Endothelial cell of umbilical vein (primary cell): ENCODE results near the gene CD44. TPM values are rescaled to one million over a fixed set of nuclear protein-coding genes. Genes with fewer than 3 reads are reported as not detected.

Source experiments
- BruUV-seq: library from RNA; stranded (reverse); fragments of 400-500 nt; replicated peaks from 2 replicates; lab custom pipeline; 2021; lab: Mats Ljungman, UMichigan
- CTCF ChIA-PET: fragments of 300-600, 350-600 bp; sonication (Branson Sonifier 250); formaldehyde crosslinking; loops from one replicate; lab custom pipeline; 2021; ENCODE audit warnings: antibody characterized with exemption, inconsistent platforms; lab: Charles Lee
- POLR2A ChIA-PET: fragments of 300-600, 350-600 bp; sonication (Branson Sonifier 250); formaldehyde crosslinking; loops from one replicate; lab custom pipeline; 2021; ENCODE audit warnings: antibody characterized with exemption, inconsistent platforms; lab: Charles Lee
- DNase-seq: peaks from one replicate; pipeline ENCODE4 v3.0.0-alpha.2; 2011; ENCODE audit warnings: low read depth, low spot score
- FAIRE-seq: peaks from 2 replicates; lab custom pipeline; 2011; peaks lifted over from hg19 to GRCh38; lab: Jason Lieb, UNC
- H2AFZ ChIP-seq: 2 replicates; pipeline ENCODE4 v1.6.0; 2012; ENCODE audit warnings: low read depth, low read length, control low read depth, inconsistent platforms
- H3K27ac ChIP-seq: 2 replicates; pipeline ENCODE4 v1.5.1; 2011; ENCODE audit warnings: low read depth, mild to moderate bottlenecking, control low read depth, low read length, moderate library complexity; ENCODE audit not compliant: insufficient read depth
- H3K27me3 ChIP-seq, 2 experiments: 2 replicates each; pipeline versions ENCODE4 v1.6.0 to v1.6.1; 2011; ENCODE audit warnings: low read length in 2 of 2, mixed read lengths in 1 of 2; ENCODE audit not compliant: control insufficient read depth in 2 of 2, insufficient read depth in 2 of 2
- H3K36me3 ChIP-seq, 2 experiments: 2 replicates in 1 of 2; 3 replicates in 1 of 2; pipeline ENCODE4 v1.5.1; 2011; ENCODE audit warnings: low read length in 2 of 2, mild to moderate bottlenecking in 1 of 2, moderate library complexity in 1 of 2; ENCODE audit not compliant: control insufficient read depth in 2 of 2, insufficient read depth in 2 of 2; ENCODE audit errors: extremely low read depth in 1 of 2
- H3K4me1 ChIP-seq: 3 replicates; pipeline ENCODE4 v1.5.1; 2011; ENCODE audit warnings: mild to moderate bottlenecking, low read length; ENCODE audit not compliant: control insufficient read depth, insufficient read depth; ENCODE audit errors: extremely low read depth
- H3K4me2 ChIP-seq: 2 replicates; pipeline ENCODE4 v1.6.1; 2011; ENCODE audit warnings: low read length, control low read depth, mixed read lengths; ENCODE audit not compliant: insufficient read depth
- H3K4me3 ChIP-seq, 3 experiments: fragments of 200-600 bp in 1 of 3; sonication (generic), shearing (Covaris generic) in 1 of 3; replicated peaks in 1 of 3; 2 replicates each; pipeline ENCODE4 v1.5.1; 2011 to 2016; ENCODE audit warnings: control low read depth in 3 of 3, low read length in 3 of 3, mild to moderate bottlenecking in 2 of 3, inconsistent platforms in 1 of 3, low read depth in 1 of 3, moderate library complexity in 1 of 3; ENCODE audit not compliant: insufficient read depth in 1 of 3
- H3K79me2 ChIP-seq: 2 replicates; pipeline ENCODE4 v1.6.0; 2012; ENCODE audit warnings: low read length, inconsistent platforms; ENCODE audit not compliant: control insufficient read depth, insufficient read depth
- H3K9ac ChIP-seq: replicated peaks from 2 replicates; pipeline ENCODE3; 2011; ENCODE audit warnings: low read length, control low read depth; ENCODE audit not compliant: insufficient read depth; ENCODE audit errors: extremely low read depth
- H3K9me1 ChIP-seq: replicated peaks from 3 replicates; pipeline ENCODE4 v1.6.0; 2011; ENCODE audit warnings: mild to moderate bottlenecking, low read length; ENCODE audit not compliant: control insufficient read depth, insufficient read depth; ENCODE audit errors: extremely low read depth
- H3K9me3 ChIP-seq: replicated peaks from 2 replicates; pipeline ENCODE4 v1.5.1; 2012; ENCODE audit warnings: low read length, inconsistent platforms; ENCODE audit not compliant: control insufficient read depth, insufficient read depth
- H4K20me1 ChIP-seq: replicated peaks from 2 replicates; pipeline ENCODE3; 2011; ENCODE audit warnings: mild to moderate bottlenecking, low read length; ENCODE audit not compliant: control insufficient read depth, insufficient read depth; ENCODE audit errors: extremely low read depth
- CTCF ChIP-seq, 2 donors: IDR thresholded peaks; 1 replicate in 1 of 2; 2 replicates in 1 of 2; pipeline ENCODE4 v1.5.1; 2011; ENCODE audit warnings: low read length in 2 of 2, mild to moderate bottlenecking in 2 of 2, moderate library complexity in 2 of 2, control low read depth in 1 of 2, inconsistent platforms in 1 of 2, low read depth in 1 of 2; ENCODE audit not compliant: insufficient read depth in 1 of 2; ENCODE audit errors: extremely low read depth in 1 of 2
- EZH2 ChIP-seq: IDR thresholded peaks from 2 replicates; pipeline ENCODE4 v1.6.1; 2012; ENCODE audit warnings: borderline replicate concordance, low read depth, mild to moderate bottlenecking, moderate library complexity, low read length, inconsistent platforms; ENCODE audit not compliant: severe bottlenecking
- FOS ChIP-seq: IDR thresholded peaks from 2 replicates; pipeline ENCODE4 v1.6.1; 2011; ENCODE audit warnings: mild to moderate bottlenecking, low read length, moderate library complexity, borderline replicate concordance; ENCODE audit not compliant: insufficient read depth
- GATA2 ChIP-seq: IDR thresholded peaks from 2 replicates; pipeline ENCODE4 v1.7.0; 2011; ENCODE audit warnings: low read depth, mild to moderate bottlenecking, moderate library complexity, mixed read lengths, low read length; ENCODE audit not compliant: insufficient read length, insufficient read depth
- JUN ChIP-seq: IDR thresholded peaks from 2 replicates; pipeline ENCODE4 v1.6.1; 2011; ENCODE audit warnings: borderline replicate concordance, low read depth; ENCODE audit not compliant: insufficient read length, insufficient read depth
- MYC ChIP-seq: IDR thresholded peaks from one replicate; pipeline ENCODE4 v1.6.1; 2011; ENCODE audit warnings: mild to moderate bottlenecking, low read depth, low read length
- POLR2A ChIP-seq: IDR thresholded peaks from 2 replicates; pipeline ENCODE4 v1.6.1; 2012; ENCODE audit warnings: low read depth, mild to moderate bottlenecking, control low read depth, low read length
- POLR2AphosphoS5 ChIP-seq: IDR thresholded peaks from 2 replicates; pipeline ENCODE4 v1.6.1; 2012; ENCODE audit warnings: low read depth, mild to moderate bottlenecking, control low read depth, low read length, moderate library complexity; ENCODE audit not compliant: insufficient read depth
- dilution Hi-C: fragments of 300-500 bp; cut with MboI; formaldehyde crosslinking; loops from one replicate; pipeline ENCODE4 v1.15.0; 2019; ENCODE audit warnings: low sequenced_read_pairs; ENCODE audit not compliant: extremely low pct_ligation_motif_present
- intact Hi-C: fragments of 100-400 bp; cut with micrococcal nuclease; formaldehyde crosslinking; loops from one replicate; pipeline ENCODE4 v1.10.0; 2022
- polyA plus RNA-seq, 4 experiments: library from polyadenylated mRNA; depleted of rRNA in 3 of 4; stranded (reverse) in 3 of 4; unstranded in 1 of 4; fragments of >200 nt; gene quantifications; 2 replicates each; pipeline versions ENCODE4 v1.2.1 to v1.2.3, GENCODE V29; 2011 to 2012; ENCODE audit warnings: missing spikeins in 1 of 4
- total RNA-seq: library from RNA; stranded (reverse); gene quantifications from 2 replicates; pipeline ENCODE4 v1.2.3, GENCODE V29; 2021
- TF ChIP-seq, protein P1 (sequence below): IDR thresholded peaks from 2 replicates; pipeline ENCODE4 v1.6.1; 2011; ENCODE audit not compliant: insufficient read depth, insufficient read length

The CD44 gene
- total and polyA plus RNA-seq, 2 donors (not counting 3 experiments of a cell fraction or from before 2014, with no cell fraction given), result 25.5 to 26.3 TPM

- H3K27me3 ChIP-seq, result no peaks in the 10 kb centered on the region
- DNase-seq, result no peak
- ChIA-PET CTCF (no interaction called here), POLR2A (no interaction called here)
- H3K27ac ChIP-seq, result no peak overlapping the region
- H4K20me1 ChIP-seq, result no peaks in the 10 kb centered on the region
- intact Hi-C loops (no loop called here), dilution Hi-C loops (no loop called here)
- H3K4me2 ChIP-seq, result no peak overlapping the region
- H2AFZ ChIP-seq, result no peak overlapping the region
- no peaks in the 10 kb centered on the region for H3K9me3 ChIP-seq
- no peak overlapping the region for H3K9ac ChIP-seq
- peaks cover 2% of the 10 kb centered on the region for H3K79me2 ChIP-seq
- H3K4me3 ChIP-seq, result no peak overlapping the region
- H3K36me3 ChIP-seq, result peaks cover 0 to 5% of the 10 kb centered on the region in 2 experiments
- no peak for TF ChIP-seq CTCF (IDR thresholded peaks at IDR 0.05; ENCODE audit: extremely low read depth in 1 of 2, insufficient read depth in 1 of 2, low read depth in 1 of 2, low read length in 2 of 2)
- no peak for TF ChIP-seq EZH2
- TF ChIP-seq POLR2A, result no peak
- TF ChIP-seq GATA2, result no peak
- TF ChIP-seq, protein P1, sequence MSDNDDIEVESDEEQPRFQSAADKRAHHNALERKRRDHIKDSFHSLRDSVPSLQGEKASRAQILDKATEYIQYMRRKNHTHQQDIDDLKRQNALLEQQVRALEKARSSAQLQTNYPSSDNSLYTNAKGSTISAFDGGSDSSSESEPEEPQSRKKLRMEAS, result no peak
- no peak for TF ChIP-seq POLR2AphosphoS5
- no peak for TF ChIP-seq MYC
- no peak for TF ChIP-seq FOS
- no peak for TF ChIP-seq JUN
- H3K4me1 ChIP-seq, result peaks cover 9% of the 10 kb centered on the region
- no TSS peak for BruUV-seq
- no peaks in the 10 kb centered on the region for H3K9me1 ChIP-seq
- no peak for FAIRE-seq
Measured at GRCh38 chr11:35211952-35212351, 73.0 kb downstream of the CD44 start.
